Esophagus squamous epithelium (tissue), 4 donors: ENCODE data around the gene RASAL2.

Experiments used
- POLR2A ChIP-seq, 4 donors: fragments of 450-650 bp; IDR thresholded peaks; one replicate each; pipeline ENCODE4 v1.6.1; 2017; ENCODE audit warnings: antibody characterized with exemption in 4 of 4, mild to moderate bottlenecking in 4 of 4, moderate library complexity in 3 of 4
- TF ChIP-seq, protein P1 (sequence below), 6 experiments: fragments of 450-650 bp in 4 of 6; fragments of 200-600 bp in 2 of 6; sonication (generic) in 2 of 6; IDR thresholded peaks; one replicate each; pipeline ENCODE4 v1.5.1; 2016 to 2019; ENCODE audit warnings: antibody characterized with exemption in 6 of 6, mild to moderate bottlenecking in 4 of 6, moderate library complexity in 4 of 6

DNA sequence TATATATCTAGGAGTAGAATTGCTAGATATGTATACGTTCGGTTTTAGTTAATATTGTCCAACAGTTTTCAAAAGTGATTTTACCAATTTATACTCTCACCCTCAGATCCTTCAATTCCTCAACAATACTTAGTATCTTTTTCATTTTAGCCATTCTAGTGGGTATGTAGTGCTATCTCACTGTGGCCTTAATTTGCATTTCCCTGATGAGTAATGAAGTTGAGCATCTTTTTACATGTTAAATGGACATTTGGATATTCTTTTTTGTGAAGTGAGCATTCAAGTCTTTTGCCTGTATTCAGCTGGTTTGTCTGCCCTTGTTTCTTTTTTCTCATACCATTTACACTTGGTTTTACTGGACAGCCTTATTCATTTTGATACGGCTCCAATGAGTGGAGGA lies 172.2 kb downstream of the RASAL2 start:
- TF ChIP-seq POLR2A (IDR thresholded peaks at IDR 0.05), result no peak
- TF ChIP-seq, protein P1, sequence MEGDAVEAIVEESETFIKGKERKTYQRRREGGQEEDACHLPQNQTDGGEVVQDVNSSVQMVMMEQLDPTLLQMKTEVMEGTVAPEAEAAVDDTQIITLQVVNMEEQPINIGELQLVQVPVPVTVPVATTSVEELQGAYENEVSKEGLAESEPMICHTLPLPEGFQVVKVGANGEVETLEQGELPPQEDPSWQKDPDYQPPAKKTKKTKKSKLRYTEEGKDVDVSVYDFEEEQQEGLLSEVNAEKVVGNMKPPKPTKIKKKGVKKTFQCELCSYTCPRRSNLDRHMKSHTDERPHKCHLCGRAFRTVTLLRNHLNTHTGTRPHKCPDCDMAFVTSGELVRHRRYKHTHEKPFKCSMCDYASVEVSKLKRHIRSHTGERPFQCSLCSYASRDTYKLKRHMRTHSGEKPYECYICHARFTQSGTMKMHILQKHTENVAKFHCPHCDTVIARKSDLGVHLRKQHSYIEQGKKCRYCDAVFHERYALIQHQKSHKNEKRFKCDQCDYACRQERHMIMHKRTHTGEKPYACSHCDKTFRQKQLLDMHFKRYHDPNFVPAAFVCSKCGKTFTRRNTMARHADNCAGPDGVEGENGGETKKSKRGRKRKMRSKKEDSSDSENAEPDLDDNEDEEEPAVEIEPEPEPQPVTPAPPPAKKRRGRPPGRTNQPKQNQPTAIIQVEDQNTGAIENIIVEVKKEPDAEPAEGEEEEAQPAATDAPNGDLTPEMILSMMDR (IDR thresholded peaks at IDR 0.05), result no peak
